Calu3 (cell line): ENCODE measurements around the gene SIAH3. TPM values are rescaled to one million over a fixed set of nuclear protein-coding genes. Genes with fewer than 3 reads are reported as not detected.

ENCODE experiments used
- BruUV-seq: library from RNA; stranded (reverse); fragments of 400-500 nt; replicated peaks from 2 replicates; lab custom pipeline; 2021; lab: Mats Ljungman, UMichigan
- CTCF ChIA-PET: fragments of 300-600 bp; sonication (Branson Sonifier 250); formaldehyde crosslinking; loops from one replicate; lab custom pipeline; 2022; ENCODE audit warnings: antibody characterized with exemption; lab: Charles Lee
- DNase-seq: peaks from one replicate; pipeline ENCODE4 v3.0.0; 2022
- H3K27ac Mint-ChIP-seq: one replicate; pipeline ENCODE4 v1.8.0; 2022; ENCODE audit warnings: mixed read lengths; ENCODE audit not compliant: unreplicated experiment
- H3K27me3 Mint-ChIP-seq: one replicate; pipeline ENCODE4 v1.8.0; 2022; ENCODE audit warnings: mixed read lengths; ENCODE audit not compliant: unreplicated experiment
- H3K36me3 Mint-ChIP-seq: one replicate; pipeline ENCODE4 v1.8.0; 2022; ENCODE audit warnings: mild to moderate bottlenecking, moderate library complexity, mixed read lengths; ENCODE audit not compliant: insufficient read depth, unreplicated experiment
- H3K4me1 Mint-ChIP-seq: one replicate; pipeline ENCODE4 v1.8.0; 2022; ENCODE audit warnings: mild to moderate bottlenecking, low read depth, mixed read lengths; ENCODE audit not compliant: unreplicated experiment
- H3K4me3 Mint-ChIP-seq: one replicate; pipeline ENCODE4 v1.8.0; 2022; ENCODE audit warnings: mild to moderate bottlenecking, low read depth, moderate library complexity, mixed read lengths; ENCODE audit not compliant: unreplicated experiment
- H3K9me3 Mint-ChIP-seq: one replicate; pipeline ENCODE4 v1.8.0; 2022; ENCODE audit warnings: low read depth, mixed read lengths; ENCODE audit not compliant: unreplicated experiment
- intact Hi-C: fragments of 100-400 bp; cut with micrococcal nuclease; formaldehyde crosslinking; loops from one replicate; pipeline ENCODE4 v1.10.0; 2022; ENCODE audit not compliant: unreplicated experiment
- total RNA-seq: library from RNA; stranded (reverse); gene quantifications from 2 replicates; pipeline ENCODE4 v1.2.3, GENCODE V29; 2022
- TF ChIP-seq, protein P1 (sequence below): fragments of 200-600 bp; IDR thresholded peaks from one replicate; pipeline ENCODE4 v1.8.0; 2022; ENCODE audit warnings: antibody characterized with exemption; ENCODE audit not compliant: unreplicated experiment

The SIAH3 gene
- total RNA-seq, 1 experiment from 2014 or later: not detected

DNA sequence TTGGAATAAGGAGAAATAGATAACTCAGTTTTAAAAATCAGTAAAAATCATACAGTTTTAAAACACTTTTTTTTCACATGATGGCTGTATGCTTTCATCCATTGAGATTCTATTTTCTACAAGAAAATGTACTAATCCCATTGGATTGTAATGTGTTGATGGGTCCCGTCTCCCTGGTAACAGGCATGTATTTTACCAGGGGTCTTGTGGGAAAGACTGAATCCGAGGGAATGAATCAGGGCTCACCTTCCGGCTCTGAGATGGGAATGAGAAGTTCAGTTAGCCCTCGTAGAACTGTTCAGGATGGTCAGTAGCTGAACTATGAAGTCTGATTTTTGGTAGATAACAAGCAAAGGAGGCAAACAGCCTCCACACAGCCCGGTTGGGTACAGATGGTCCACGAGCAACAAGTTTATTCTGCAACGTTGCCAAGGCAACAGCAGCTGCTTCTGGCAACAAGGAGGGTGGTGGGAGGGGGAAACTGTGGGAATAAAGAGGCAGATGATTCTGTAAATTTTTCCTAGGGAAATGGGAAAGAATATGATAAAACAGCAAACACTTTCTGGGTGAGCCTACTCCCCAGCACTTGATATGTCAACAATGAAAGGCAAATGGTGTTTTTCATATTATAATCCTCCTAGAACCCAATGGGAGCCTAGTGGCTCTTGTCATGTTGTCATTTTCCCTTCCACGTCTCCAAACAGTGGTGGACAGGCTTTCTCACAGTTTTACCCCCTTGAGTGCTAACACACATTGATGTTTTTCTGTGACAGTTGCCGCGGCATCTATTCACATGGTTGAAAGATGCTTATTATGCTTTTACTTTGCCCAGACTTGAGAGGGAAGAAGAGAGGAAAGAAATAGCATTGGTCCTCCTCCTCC, 12.4 kb upstream of the SIAH3 start:
- TF ChIP-seq, protein P1, sequence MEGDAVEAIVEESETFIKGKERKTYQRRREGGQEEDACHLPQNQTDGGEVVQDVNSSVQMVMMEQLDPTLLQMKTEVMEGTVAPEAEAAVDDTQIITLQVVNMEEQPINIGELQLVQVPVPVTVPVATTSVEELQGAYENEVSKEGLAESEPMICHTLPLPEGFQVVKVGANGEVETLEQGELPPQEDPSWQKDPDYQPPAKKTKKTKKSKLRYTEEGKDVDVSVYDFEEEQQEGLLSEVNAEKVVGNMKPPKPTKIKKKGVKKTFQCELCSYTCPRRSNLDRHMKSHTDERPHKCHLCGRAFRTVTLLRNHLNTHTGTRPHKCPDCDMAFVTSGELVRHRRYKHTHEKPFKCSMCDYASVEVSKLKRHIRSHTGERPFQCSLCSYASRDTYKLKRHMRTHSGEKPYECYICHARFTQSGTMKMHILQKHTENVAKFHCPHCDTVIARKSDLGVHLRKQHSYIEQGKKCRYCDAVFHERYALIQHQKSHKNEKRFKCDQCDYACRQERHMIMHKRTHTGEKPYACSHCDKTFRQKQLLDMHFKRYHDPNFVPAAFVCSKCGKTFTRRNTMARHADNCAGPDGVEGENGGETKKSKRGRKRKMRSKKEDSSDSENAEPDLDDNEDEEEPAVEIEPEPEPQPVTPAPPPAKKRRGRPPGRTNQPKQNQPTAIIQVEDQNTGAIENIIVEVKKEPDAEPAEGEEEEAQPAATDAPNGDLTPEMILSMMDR: no peak
- H3K9me3 Mint-ChIP-seq: peaks cover 2% of the 10 kb centered on the region
- no peak for DNase-seq
- no TSS peak for BruUV-seq
- intact Hi-C loops: no loop called here
- peaks cover 18% of the 10 kb centered on the region for H3K4me1 Mint-ChIP-seq
- no peak overlapping the region for H3K4me3 Mint-ChIP-seq
- CTCF ChIA-PET: no interaction called here
- no peaks in the 10 kb centered on the region for H3K27me3 Mint-ChIP-seq
- no peaks in the 10 kb centered on the region for H3K36me3 Mint-ChIP-seq
- H3K27ac Mint-ChIP-seq: no peak overlapping the region

- BruUV-seq: no TSS peak
- no peak for DNase-seq
- TF ChIP-seq, protein P1: no peak
- H3K9me3 Mint-ChIP-seq: peaks cover 2% of the 10 kb centered on the region
- no peaks in the 10 kb centered on the region for H3K27me3 Mint-ChIP-seq
- no peak overlapping the region for H3K4me3 Mint-ChIP-seq
- peaks cover 18% of the 10 kb centered on the region for H3K4me1 Mint-ChIP-seq
- CTCF ChIA-PET: no interaction called here
- no peak overlapping the region for H3K27ac Mint-ChIP-seq
- H3K36me3 Mint-ChIP-seq: no peaks in the 10 kb centered on the region
- intact Hi-C loops: no loop called here
These were observed 9.8 kb upstream of the SIAH3 start for GRCh38 chr13:45861322-45861721.

DNA sequence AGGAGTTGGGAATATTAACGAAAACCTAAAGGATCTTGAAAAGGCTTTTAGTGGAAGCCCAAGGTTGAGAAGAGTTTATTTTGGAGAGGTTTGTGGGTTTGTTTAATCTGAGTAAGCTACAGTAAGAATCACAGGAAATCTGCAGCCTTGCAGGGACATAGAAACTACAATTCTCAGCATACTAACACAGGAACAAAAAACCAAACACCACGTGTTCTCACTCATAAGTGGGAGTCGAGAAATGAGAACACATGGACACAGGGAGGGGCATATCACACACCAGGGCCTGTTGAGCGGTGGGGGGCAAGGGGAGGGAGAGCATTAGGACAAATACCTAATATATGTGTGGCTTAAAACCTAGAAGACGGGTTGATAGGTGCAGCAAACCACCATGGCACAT, 8.7 kb upstream of the SIAH3 start:
- Mint-ChIP-seq H3K27ac (no peak overlapping the region), H3K4me3 (no peak overlapping the region), H3K36me3 (no peaks in the 10 kb centered on the region), H3K4me1 (peaks cover 13% of the 10 kb centered on the region), H3K9me3 (peaks cover 2% of the 10 kb centered on the region), H3K27me3 (no peaks in the 10 kb centered on the region)
- no peak for DNase-seq
- CTCF ChIA-PET: no interaction called here
- intact Hi-C loops: no loop called here
- BruUV-seq: no TSS peak
- TF ChIP-seq, protein P1: no peak

DNA sequence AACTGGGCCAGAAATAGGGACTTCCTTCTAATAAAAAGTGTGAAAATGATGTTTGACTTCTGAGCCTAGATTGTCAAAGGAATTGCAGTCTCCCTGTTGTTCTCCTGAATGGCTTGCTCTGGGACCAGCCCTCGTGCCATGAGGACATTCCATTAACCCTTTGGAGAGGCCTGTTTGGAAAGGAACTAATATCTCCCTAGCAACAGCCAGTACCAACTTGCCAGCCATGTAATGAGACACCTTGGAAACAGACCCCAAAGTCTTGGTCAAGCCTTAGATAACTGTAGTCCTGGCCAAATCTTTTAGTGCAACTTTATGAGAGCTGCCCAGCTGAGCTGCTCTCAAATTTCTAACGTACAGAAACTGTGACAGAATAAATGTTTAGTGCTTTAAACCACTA, 8.2 kb upstream of the SIAH3 start:
- no peak overlapping the region for H3K27ac Mint-ChIP-seq
- no peaks in the 10 kb centered on the region for H3K36me3 Mint-ChIP-seq
- H3K27me3 Mint-ChIP-seq: no peaks in the 10 kb centered on the region
- intact Hi-C loops: no loop called here
- peaks cover 2% of the 10 kb centered on the region for H3K9me3 Mint-ChIP-seq
- CTCF ChIA-PET: no interaction called here
- peaks cover 10% of the 10 kb centered on the region for H3K4me1 Mint-ChIP-seq
- H3K4me3 Mint-ChIP-seq: no peak overlapping the region
- DNase-seq: no peak
- TF ChIP-seq, protein P1: no peak
- no TSS peak for BruUV-seq
